DND-41 (cell line): ENCODE data around the gene PRR15L.
"Not testable (repeated sequence)": the region's sequence is repeated elsewhere in the genome, so short reads cannot be mapped to it uniquely, and the experiment has no call there.

Experiments used
- ATAC-seq: fragments of 200-7000 bp; cut with Tn5 transposase; 3 replicates; pipeline ENCODE4 v1.9.1; 2021; ENCODE audit warnings: low read depth; ENCODE audit not compliant: insufficient read depth
- DNase-seq: peaks from one replicate; pipeline ENCODE4 v3.0.0-alpha.2; 2020
- H2AFZ ChIP-seq: 2 replicates; pipeline ENCODE4 v1.6.0; 2012; ENCODE audit warnings: low read depth, low read length
- H3K27ac ChIP-seq: 2 replicates; pipeline ENCODE4 v1.5.1; 2012; ENCODE audit warnings: low read length, inconsistent platforms
- H3K27me3 ChIP-seq: fragments of 200-600 bp; sonication (generic); 2 replicates; pipeline ENCODE4 v1.6.0; 2012; ENCODE audit warnings: low read length, mild to moderate bottlenecking, inconsistent platforms; ENCODE audit not compliant: insufficient read depth, poor library complexity
- H3K36me3 ChIP-seq: 2 replicates; pipeline ENCODE4 v1.5.1; 2012; ENCODE audit warnings: low read length, inconsistent platforms; ENCODE audit not compliant: insufficient read depth
- H3K4me1 ChIP-seq: 2 replicates; pipeline ENCODE4 v1.5.1; 2012; ENCODE audit warnings: mild to moderate bottlenecking, low read length; ENCODE audit not compliant: insufficient read depth
- H3K4me2 ChIP-seq: 2 replicates; pipeline ENCODE4 v1.6.0; 2012; ENCODE audit warnings: mild to moderate bottlenecking, moderate library complexity, low read length, inconsistent platforms; ENCODE audit not compliant: insufficient read depth
- H3K4me3 ChIP-seq, 2 experiments: fragments of 200-600 bp in 1 of 2; shearing (Covaris generic) in 1 of 2; 2 replicates each; pipeline ENCODE4 v1.5.1; 2012 to 2016; ENCODE audit warnings: inconsistent platforms in 2 of 2, low read length in 2 of 2, mild to moderate bottlenecking in 2 of 2, low read depth in 1 of 2, moderate library complexity in 1 of 2
- H3K79me2 ChIP-seq: 2 replicates; pipeline ENCODE4 v1.6.0; 2012; ENCODE audit warnings: low read length, inconsistent platforms; ENCODE audit not compliant: insufficient read depth
- H3K9ac ChIP-seq: 2 replicates; pipeline ENCODE4 v1.6.0; 2012; ENCODE audit warnings: low read depth, mild to moderate bottlenecking, inconsistent platforms, low read length, moderate library complexity
- H3K9me3 ChIP-seq: 2 replicates; pipeline ENCODE4 v1.5.1; 2012; ENCODE audit warnings: low read length, moderate library complexity, mild to moderate bottlenecking, inconsistent platforms; ENCODE audit not compliant: insufficient read depth, severe bottlenecking
- H4K20me1 ChIP-seq: 2 replicates; pipeline ENCODE4 v1.6.0; 2012; ENCODE audit warnings: low read length; ENCODE audit not compliant: insufficient read depth
- EZH2 ChIP-seq: IDR thresholded peaks from 3 replicates; pipeline ENCODE4 v1.6.1; 2012; ENCODE audit warnings: borderline replicate concordance, low read depth, mild to moderate bottlenecking, moderate library complexity, low read length, inconsistent platforms; ENCODE audit not compliant: severe bottlenecking
- TF ChIP-seq, protein P1 (sequence below): IDR thresholded peaks from 2 replicates; pipeline ENCODE4 v1.5.1; 2012; ENCODE audit warnings: borderline replicate concordance, low read length, moderate library complexity, mild to moderate bottlenecking; ENCODE audit not compliant: poor library complexity, severe bottlenecking; ENCODE audit errors: extremely low read depth

The PRR15L gene

GRCh38 chr17:47989700-47990099 is 32.0 kb upstream of the PRR15L start:
- Histone ChIP-seq H3K4me3 (no peak overlapping the region), H3K27ac (no peak overlapping the region), H3K9ac (no peak overlapping the region), H3K4me2 (no peak overlapping the region), H4K20me1 (no peaks in the 10 kb centered on the region; the same call in 1 of the 2 replicates), H3K79me2 (no peaks in the 10 kb centered on the region), H3K9me3 (no peaks in the 10 kb centered on the region), H3K4me1 (no peaks in the 10 kb centered on the region), H3K27me3 (peaks cover 9% of the 10 kb centered on the region), H2AFZ (no peak overlapping the region), H3K36me3 (no peaks in the 10 kb centered on the region)
- TF ChIP-seq, protein P1, sequence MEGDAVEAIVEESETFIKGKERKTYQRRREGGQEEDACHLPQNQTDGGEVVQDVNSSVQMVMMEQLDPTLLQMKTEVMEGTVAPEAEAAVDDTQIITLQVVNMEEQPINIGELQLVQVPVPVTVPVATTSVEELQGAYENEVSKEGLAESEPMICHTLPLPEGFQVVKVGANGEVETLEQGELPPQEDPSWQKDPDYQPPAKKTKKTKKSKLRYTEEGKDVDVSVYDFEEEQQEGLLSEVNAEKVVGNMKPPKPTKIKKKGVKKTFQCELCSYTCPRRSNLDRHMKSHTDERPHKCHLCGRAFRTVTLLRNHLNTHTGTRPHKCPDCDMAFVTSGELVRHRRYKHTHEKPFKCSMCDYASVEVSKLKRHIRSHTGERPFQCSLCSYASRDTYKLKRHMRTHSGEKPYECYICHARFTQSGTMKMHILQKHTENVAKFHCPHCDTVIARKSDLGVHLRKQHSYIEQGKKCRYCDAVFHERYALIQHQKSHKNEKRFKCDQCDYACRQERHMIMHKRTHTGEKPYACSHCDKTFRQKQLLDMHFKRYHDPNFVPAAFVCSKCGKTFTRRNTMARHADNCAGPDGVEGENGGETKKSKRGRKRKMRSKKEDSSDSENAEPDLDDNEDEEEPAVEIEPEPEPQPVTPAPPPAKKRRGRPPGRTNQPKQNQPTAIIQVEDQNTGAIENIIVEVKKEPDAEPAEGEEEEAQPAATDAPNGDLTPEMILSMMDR = no peak
- no peak for TF ChIP-seq EZH2
- DNase-seq = no peak
- no peak for ATAC-seq

DNA sequence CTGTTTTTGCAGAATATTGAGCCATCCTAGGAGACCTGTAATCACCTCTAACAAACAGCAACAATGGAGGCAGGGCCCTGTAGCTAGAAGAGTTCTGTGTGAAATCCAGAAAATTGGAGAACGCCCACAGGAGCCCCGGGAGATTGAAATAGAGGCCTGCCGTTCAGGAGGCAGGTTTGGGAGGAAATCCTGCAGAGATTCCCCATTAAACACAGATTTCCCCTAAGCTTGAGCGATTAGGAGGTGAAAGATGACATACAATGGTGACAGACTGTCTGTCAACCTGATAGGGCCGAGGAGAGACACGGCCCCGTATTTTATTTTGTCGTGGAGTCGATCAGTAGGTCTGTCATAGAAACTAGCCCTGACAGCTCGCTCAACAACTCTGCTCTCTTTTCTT is 31.5 kb upstream of the PRR15L start:
- no peaks in the 10 kb centered on the region for H3K79me2 ChIP-seq
- TF ChIP-seq, protein P1 = no peak
- no peak for TF ChIP-seq EZH2
- peaks cover 2% of the 10 kb centered on the region; the same call in 1 of the 2 replicates for H3K36me3 ChIP-seq
- no peaks in the 10 kb centered on the region for H3K4me1 ChIP-seq
- DNase-seq (no peak), ATAC-seq (no peak)
- no peak overlapping the region for H2AFZ ChIP-seq
- H3K9ac ChIP-seq = no peak overlapping the region
- H3K27ac ChIP-seq = no peak overlapping the region
- H3K9me3 ChIP-seq = no peaks in the 10 kb centered on the region
- no peaks in the 10 kb centered on the region; the same call in 1 of the 2 replicates for H4K20me1 ChIP-seq
- no peak overlapping the region for H3K4me2 ChIP-seq
- peaks cover 4% of the 10 kb centered on the region for H3K27me3 ChIP-seq
- H3K4me3 ChIP-seq = no peak overlapping the region

GRCh38 chr17:47988445-47988844 is 30.8 kb upstream of the PRR15L start:
- H3K27me3 ChIP-seq, H3K4me3 ChIP-seq, H3K79me2 ChIP-seq, H3K9ac ChIP-seq, H3K4me2 ChIP-seq, DNase-seq, H3K36me3 ChIP-seq, H3K4me1 ChIP-seq, H4K20me1 ChIP-seq, H3K9me3 ChIP-seq, ATAC-seq, H2AFZ ChIP-seq, H3K27ac ChIP-seq: not testable (repeated sequence)

DNA sequence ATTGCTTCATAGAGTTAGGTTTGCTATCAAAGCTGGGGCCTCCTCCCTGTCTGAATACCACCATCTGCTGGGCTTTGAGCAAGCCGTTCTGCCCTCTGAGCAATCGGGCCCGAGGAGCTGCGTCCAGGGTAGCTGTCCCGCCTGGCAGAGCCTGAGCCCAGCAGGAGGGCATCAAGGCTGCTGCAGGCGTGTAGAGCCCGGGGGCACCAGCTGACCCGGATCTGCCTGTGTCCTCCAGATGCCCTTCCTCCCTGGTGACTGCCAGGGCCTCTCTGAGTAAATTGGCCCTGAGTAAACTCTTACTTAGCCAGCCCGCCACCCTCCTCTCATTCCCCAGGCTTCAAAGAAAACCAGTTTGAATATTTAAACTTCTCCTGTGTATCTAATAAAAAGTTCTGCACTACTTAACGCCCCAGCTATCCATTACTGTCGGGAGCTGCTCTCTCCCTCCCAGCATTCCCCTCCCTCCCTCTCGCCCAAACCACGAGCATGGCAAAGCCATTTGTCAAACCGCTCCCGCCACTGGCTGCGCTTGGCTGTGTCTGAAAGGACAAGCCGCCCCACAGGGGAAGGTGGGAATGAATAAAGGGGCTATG is 29.7 kb upstream of the PRR15L start:
- H3K9ac ChIP-seq = no peak overlapping the region
- H3K4me2 ChIP-seq = no peak overlapping the region
- H3K79me2 ChIP-seq = no peaks in the 10 kb centered on the region
- peaks cover 20% of the 10 kb centered on the region for H3K36me3 ChIP-seq
- no peak overlapping the region for H3K4me3 ChIP-seq
- H3K9me3 ChIP-seq = no peaks in the 10 kb centered on the region
- H2AFZ ChIP-seq = no peak overlapping the region
- 0 out of 2 replicates have a peak, but pooled peaks cover 1% of the 10 kb centered on the region for H3K4me1 ChIP-seq
- H4K20me1 ChIP-seq = no peaks in the 10 kb centered on the region
- TF ChIP-seq, protein P1 = no peak
- no peak for TF ChIP-seq EZH2
- H3K27me3 ChIP-seq = no peaks in the 10 kb centered on the region
- ATAC-seq (no peak), DNase-seq (no peak)
- no peak overlapping the region for H3K27ac ChIP-seq
